Measurements from ENCODE around the gene LIPC.
A peak's percentile ranks its signal among the peaks of the same experiment; 100 is the strongest.

The LIPC gene

DNA sequence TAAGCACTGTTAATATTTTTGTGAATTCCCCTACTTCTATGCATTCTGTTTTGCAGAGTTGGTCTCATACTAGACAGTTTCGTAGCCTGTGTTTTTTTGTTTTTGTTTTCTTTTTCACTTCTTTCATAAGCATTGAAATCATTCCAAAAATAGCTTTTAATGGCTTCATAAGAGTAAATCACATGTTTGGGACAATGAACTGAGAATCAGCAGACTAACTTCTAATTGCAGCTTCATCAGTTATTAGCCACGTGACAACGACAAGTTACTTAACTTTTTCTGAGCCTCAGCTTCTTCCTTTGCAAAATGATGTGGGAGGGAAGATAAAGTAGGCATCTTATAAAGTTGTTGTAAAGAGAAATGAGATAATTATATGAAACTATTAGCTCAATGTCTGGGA, 124.8 kb downstream of the LIPC start:
- DNase-seq, result no peak

DNA sequence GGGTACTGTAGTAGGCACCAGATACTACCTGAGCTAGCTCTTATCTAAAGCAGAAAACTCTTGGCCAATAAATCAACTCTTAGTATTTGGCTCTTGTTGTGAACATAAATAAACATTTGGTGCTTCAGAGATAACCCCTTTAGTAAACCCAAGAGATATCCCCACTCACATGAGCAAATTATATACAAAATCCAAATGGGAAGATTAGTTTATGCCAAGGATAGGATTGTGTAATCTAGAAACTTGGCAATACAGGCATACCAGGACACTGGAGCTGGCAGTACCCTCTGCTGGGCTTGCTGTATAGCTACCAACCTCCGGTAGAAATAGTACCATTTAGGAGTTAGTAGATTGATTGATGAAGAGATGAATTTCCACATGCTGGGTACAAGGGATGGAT, 127.0 kb downstream of the LIPC start:
- DNase-seq, result no peak

DNA sequence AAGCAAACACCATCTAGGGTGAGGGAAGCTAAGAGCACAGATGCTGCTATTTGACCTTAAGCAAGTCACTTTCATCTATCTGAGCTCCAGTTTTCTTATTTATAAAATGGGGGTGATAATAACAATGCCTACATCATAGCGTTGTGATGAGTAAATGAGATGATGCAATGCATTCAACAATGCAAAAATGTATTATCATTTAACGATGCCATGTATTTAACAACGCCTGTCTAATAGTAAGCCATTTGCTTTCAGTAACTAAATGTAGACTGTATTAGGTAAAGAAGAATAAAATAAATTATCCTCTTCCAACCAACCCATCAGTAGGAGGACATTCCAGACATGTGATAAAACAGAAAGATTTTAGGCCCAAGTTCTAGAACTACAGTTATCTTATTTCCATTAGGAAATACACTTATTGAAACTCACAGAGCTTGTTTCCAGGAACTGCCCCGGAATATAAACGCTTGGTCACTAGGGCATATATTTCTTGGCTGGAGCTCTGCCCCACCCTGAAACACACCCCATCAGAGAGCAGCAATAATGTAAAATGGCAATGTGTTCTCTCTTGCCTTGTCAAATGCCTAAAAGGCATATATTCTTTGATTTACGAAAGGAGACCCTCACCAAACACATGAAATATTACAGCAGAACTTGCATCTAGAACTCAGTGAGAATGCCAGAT, 128.3 kb downstream of the LIPC start:
- no peak for DNase-seq

DNA sequence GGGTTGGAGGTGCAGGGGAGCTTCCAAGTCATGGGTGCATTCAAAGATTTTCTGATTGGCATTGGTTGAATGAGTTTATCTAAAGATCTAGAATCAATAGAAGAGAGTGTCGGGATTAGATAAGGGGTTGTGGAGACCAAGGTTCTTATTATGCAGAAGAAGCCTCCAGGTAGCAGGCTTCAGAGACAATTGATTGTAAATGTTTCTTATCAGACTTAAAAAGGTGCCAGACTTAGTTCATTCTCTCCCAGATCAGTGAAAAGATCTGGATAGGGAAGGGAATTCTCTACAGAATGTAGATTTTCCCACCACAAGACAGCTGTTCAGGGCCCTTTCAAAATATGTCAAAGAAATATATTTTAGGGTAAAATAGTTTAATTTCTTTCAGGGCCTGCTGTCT, 129.5 kb downstream of the LIPC start:
- no peak for DNase-seq

DNA sequence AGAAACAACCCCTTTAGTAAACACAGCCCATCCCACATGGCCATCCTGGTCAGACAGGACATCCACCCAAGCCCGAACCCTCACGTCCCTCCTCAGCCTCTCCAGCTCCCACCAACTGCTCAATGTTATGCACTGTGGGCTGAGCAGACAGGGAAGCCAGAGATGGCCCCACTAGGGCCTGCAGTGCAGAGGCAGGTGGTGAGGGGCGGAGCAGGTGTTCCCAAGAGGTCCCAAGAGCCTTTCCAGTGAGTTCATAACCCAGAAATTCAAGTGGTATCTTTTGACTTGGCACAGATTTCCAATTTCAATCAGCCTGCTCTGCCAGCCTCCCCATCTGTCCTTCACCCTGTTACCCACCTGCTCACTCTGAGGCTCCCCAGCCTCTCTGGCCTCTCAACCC, 130.3 kb downstream of the LIPC start:
- DNase-seq, result no peak

DNA sequence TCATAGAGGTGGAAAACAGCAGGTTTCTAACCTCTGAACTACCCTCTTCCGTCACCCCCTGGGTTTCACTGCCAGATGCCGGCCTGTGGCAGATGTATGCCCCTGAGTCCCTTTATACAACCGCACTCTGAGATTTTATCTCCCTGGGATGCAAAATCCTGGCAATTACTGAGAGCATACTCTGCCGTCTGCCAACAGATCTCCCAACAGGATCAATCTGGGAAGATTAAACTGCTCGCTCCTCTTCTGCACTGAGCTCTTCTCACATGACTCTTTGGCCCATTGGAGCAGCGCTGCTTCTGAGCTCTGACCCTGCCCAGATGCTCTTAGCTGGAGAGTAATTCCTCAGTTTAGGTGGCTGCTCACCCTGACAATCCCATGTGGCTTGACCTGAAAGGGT, 133.2 kb downstream of the LIPC start:
- DNase-seq, result no peak

DNA sequence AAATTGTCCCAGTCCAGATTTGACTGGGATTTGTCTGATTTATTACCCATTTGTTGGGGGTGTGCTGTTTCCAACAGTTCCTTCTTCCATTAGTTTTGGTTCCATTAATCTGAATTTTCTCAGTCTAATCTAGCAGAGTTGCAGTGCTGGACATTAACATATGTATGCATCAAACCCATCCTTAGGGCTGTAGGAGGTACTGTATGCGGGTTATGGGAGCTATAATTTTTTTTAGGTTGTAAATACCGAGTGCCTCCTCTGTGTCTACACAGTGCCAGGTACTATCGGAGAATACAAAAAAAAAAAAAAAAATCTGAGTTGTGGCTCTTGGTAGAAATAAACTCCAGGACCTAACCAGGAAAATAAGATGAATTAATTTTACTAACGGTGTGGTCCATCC, 133.8 kb downstream of the LIPC start:
- DNase-seq, result no peak

DNA sequence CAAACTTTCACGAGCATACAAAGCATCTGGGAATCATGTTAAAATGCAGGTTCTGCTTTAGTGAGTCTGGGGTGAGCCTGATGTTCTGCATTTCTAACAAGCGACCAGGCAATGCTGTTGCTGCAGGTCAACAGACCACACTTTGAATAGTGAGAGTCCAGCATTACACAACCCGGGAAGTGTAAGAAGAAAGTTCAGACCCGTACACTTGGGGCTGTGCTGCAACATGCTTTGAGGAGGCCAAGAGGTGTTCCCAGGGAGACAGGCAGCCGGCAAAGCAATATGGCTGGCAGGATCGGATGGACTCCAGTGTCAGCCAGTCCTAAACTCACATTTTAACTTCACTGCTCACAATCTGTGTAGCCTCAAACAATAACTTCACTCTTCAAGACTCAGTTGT, 134.2 kb downstream of the LIPC start:
- no peak for DNase-seq

DNA sequence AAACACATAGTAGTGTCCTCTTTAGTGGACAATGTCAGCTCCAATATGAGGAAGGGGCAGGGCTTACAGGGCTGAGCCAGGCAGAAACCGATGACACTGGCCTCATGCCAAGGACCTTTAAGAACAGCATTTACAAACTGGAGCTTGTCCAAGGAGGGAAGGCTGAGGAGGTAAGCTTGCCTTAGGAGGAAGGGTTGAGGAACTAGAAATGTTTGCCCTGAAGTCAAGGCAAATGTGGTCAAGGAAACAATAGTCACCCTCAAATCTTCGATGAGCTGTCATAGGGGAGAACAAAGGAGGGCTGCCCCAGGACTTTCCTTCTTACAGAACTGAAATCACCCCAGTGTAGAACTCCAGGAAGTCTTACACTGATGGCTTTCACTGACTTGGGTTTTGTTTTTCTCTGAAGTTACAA, 136.4 kb downstream of the LIPC start:
- DNase-seq, result peak in 1 of 14 donors; percentile 10

DNA sequence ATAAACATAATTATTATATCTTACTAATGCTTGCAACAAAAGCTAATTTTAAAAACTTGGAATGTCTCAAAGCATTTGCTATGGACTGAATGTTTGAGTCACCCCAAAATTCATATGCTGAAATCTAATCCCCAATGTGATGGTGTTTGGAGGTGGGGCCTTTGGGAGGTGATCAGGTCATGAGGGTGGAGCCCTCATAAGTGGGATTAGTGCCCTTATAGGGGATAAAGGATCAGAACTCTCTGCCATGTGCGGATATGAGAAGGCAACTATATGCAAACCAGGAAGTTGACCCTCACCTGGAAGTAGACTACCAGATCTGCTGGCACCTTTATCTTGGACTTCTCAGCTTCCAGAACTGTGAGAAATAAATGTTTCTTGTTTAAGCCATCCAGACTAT, 137.7 kb downstream of the LIPC start:
- no peak for DNase-seq

DNA sequence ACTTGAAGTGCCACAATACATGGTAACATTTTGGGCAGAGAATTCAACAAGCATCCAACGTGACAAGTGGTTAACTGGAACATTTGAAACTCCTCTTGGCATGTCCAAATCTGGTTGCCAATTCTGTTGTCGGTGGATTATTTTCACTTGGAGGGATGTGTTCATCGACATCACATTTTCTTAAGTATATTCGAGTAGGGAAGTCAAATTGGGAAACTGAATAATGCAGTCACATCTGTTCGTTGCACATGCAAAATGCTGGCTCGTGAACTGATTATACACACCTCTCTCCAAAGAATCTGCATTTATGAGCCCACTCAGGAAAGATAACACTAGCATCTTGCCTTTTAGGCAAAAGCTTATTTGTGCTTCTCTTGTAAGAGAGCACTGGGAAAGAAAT, 139.7 kb downstream of the LIPC start:
- DNase-seq, result no peak

DNA sequence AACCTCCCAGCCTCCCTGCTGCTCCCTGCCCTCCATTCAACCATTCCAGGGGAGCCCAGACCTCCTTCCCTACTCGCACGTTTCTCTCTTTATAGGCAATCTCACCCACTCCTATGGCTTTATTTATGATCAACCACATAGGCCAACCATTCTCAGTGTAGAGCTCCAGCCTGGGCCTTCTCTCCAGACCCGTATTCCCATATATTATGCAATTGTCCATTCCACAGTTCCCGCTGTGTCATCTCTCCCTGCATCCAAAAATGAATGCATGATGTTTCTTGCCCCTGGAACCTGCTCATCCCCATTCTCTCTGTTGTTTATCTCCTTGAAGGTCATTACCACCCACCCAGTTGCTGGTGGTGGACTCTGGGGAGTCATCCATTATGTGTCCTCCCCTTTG, 140.7 kb downstream of the LIPC start:
- DNase-seq, result no peak

DNA sequence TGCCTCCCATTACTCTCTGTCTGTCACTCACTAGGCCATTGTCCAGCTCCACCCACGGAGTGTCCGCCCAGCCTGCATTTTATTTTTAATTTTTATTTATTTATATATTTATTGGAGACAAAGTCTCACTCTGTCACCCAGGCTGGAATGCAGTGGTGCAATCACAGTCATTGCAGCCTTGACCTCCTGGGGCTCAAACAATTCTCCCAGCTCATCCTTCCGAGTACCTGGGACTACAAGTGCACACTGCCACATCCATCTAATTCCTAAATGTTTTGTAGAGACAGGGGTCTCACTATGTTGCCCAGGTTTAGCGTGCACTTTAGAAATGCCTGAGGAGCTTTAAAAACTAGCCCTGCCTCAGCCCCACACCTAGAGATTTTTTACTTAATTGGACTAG, 141.5 kb downstream of the LIPC start:
- no peak for DNase-seq

DNA sequence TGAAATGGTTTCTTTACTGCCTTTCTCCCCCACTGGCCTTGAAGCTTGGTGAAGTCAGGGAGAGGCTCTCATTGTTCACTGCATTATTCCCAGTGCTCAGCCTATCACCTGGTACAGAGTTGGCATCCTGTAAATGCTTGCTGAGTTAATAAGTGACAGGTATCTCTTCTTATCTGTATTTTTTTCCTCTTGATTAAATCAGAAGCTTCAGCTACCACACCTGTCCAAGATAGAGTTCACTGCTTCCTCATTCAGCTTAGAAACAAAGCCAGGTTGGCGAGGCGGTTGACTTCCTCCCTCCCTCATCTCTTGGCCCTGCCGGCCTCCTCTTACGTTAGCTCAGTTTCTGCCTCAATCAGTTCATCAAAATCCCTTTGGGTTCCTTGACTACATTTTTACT, 142.8 kb downstream of the LIPC start:
- DNase-seq, result no peak

DNA sequence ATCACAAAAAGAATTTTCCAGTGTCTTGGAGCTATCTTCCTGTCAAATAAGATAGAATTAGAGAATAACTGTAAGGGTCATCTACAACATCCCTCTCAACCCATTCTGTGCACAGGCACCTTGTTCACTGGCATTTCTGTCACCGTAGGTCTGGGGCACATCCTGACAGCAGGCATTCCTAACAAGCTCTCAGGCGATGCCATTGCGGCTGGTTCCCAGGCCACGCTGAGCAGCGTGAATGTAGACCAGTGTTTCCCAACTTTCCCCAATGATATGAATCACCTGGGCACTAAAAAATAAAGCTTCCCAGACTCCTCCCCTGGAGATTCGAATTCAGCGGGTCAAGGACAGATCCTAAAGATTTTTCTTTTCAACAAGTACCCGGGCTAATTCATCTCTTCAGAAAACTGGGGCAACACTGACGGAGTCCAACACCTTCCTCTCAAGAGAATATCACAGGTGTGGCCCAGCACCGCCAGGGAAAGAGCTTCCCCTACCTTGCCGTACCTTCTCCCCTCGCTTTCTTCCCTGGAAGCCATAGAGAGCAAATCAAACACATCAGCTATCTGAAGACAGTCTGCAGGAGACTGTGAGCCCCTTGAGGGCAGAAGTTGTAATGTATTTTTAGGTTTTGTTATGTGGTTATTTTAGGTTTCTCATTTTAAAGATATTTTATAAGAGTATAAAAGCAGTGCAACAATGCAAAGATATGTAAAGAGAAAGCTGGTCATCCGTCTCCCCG, 143.4 kb downstream of the LIPC start:
- DNase-seq, result no peak

DNA sequence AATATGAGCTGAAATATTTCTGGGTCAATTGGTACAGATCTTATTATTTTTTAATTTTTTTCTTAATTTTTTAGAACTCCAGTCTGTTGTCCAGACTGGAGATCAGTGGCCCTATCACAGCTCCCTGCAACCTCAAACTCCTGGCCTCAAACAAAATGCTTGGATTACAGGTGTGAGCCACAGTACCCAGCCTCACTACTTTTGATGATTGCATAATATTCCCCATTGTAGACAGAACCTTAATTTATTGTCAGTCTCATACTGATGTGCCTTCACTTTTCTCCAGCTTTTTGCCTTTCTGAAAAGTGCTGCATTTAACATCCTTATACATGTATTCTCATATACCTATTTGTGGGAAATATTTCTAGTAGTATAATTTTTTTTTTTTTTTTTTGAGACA, 144.9 kb downstream of the LIPC start:
- no peak for DNase-seq

DNA sequence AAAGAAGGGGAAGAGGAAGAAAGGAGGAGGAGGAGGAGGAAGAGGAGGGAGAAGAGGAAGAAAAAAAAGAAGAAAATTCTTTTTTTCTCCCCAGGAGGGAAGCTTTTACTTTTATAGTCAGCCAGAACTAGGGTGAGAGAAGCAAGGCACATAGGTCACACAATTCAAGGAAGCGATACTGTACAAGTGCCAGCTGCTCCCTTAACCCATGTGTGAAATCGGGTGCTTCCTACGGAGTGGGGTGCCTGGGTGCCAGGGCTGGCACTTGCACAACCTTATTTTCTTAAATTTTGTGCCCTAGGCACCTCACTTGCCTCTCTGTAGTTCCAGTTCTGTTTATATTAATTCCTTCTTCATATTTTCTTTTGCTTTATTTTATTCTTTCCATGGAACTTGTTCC, 150.4 kb downstream of the LIPC start:
- DNase-seq, result peak in 1 of 14 donors; percentile 8

DNA sequence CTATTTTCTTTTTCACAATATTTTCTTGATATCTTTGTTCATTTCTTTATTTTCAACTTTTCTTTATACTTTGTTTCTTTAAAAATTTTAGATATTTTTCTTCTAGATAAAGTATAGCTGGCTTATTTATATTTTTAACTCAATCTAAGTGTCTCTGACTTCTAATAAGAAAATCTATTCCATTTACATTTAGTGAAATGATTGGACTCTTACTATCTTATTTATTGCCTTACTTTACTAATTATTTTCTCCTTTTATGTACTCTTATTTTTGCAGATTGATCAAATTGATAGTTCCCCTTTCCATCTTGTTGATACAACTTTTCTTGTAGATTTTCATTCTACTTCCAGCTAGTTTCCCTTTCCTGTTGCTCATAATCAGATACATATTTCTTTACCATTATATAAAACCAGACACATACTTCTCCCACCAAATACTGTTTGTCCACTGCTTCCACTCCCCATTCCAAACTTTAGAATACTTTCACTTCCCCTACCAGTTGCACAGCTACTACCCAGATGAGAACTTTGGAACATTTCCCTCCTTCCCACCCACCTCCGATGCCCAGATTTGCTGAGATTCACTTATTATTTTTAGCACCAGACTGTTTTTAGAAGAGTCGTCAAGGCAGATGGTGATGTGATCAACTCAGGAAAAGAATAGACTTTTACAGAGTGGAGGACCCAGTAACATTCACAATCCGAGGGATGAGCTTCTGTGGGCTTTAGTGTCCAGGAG, 151.5 kb downstream of the LIPC start:
- no peak for DNase-seq

DNA sequence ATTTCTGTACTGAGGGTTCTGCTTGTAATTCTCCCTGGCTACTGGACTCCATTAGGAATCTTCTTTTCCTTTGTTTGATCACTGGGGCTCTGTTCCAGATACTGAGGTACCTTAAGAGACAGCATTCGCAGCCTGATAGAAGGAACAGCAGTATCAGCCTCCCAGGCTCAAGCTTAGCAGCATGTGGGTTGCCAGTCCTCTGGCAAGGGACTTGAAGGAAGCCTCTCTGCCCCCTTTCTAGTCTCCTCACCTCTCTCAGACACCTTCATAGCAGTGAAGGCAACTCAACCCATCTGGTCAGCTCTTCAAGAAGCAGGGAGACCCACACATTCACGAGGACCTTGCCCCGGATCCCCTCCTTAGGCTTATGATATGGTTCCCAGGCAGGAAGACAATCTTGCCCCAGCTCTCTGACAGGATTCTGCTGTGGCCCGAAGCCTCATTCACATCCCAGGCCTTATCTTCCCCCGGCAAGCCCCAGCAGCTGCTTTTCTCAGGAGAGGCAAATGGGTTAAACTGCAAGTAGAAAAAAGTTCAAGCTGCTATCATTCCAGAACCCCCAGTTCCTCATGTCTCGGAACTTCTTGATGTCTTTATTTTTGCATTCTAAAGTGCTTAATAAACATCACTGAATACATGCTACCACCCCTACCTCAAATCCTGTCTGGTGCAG, 153.1 kb downstream of the LIPC start:
- DNase-seq, result no peak

DNA sequence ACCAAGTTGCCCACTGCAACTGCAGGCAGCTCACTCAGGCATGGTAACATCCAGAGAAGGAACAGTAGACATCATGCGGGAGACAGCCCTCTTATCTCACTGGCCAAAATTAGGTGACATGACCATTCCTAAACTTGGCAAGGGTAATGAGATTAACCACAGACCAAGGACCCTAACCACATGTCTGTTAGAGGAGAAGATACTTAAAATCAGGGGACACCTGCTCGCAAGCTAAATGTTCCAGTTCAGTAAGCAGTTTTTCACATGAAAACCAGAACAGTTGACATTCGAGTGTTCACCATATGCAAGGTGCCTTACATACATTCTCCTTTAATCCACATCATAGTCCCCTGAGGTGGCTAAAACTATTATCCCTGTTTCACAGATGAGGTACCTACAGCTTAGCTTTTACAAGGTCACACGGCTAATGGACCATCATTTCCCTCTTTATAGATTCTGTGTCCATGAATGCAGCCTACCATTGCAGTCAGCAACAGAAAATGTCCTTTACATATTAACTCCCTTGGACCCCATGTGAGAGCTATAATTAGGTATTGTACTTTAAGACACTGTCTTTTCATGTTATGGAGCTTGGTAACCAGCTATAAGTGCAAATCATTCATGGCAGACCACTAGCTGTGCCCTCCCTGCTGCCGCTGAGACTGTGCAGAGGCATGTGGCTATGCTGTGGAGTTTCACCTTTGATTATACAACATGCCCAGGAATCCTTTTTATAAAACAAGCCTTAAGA, 154.1 kb downstream of the LIPC start:
- DNase-seq, result no peak

DNA sequence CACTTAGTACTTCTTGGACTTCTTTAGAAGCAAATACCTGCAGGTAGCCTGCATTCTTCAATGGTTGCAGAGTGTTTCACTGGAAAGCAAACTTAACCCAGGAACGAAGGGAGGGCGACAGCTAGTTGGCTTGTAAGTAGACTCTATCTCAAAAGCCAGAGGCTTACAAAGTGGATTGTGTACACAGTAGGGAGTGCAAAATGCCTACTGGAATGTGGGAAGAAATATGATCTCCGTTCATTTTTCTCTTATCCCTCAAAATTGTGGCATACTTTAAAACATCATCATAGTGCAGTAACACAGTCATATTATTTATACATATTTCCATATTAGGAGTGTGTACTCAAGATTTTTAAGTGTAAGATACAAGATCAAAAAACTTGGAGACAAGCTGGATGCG, 155.7 kb downstream of the LIPC start:
- no peak for DNase-seq

DNA sequence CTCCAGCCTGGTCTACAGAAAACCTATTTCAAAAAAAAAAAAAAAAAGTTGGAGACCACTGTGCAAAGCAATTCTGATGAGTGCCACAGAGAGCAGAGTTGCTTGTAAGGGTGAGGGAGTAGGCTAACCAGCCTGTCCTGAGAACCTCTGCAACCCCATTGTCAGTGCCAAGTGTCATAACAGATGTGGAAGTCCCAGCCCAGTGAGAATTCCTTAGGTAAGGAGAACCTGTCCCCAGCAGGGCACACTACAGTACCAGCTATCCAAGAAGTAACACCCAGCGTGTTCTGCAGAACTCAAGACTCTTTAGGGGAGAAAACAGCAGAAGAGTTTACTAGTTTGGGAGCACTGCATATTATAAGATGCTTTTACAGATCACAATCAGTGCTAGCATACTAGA, 156.3 kb downstream of the LIPC start:
- no peak for DNase-seq

DNA sequence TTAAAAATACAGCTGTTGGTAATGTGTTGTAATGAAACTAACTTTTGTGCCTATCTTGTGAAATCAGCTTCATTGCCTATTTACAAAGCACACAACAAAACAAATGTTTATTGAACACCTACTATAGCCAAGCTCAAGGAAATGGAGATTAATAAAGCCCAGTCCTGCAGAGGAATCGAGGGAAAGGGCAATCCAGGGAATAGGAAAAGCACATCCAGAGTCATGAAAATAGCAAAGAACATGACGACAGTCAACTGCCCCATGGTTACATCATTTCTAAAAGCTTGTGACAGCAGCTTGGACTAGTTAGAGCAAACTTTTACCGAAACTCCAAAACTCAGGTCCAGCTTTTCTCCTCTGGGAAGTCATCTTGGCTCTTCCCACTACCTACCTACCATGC, 157.3 kb downstream of the LIPC start:
- DNase-seq, result no peak
